IMR-90 (cell line): ENCODE measurements around the gene AGAP1. TPM values are rescaled to one million over a fixed set of nuclear protein-coding genes. Genes with fewer than 3 reads are reported as not detected.

ENCODE experiments used
- ATAC-seq: fragments of 200-7000 bp; cut with Tn5 transposase; 2 replicates; pipeline ENCODE4 v1.9.1; 2020; ENCODE audit warnings: low read depth, mild to moderate bottlenecking, moderate library complexity
- BruUV-seq: library from RNA; stranded (reverse); fragments of 400-500 nt; replicated peaks from 2 replicates; lab custom pipeline; 2021; lab: Mats Ljungman, UMichigan
- CTCF ChIA-PET: fragments of 300-600 bp; formaldehyde crosslinking; extraction: SDS; loops from one replicate; lab custom pipeline; 2021; ENCODE audit warnings: antibody characterized with exemption; lab: Yijun Ruan, JAX
- POLR2A ChIA-PET: fragments of 300-600 bp; sonication (Branson Sonifier 250); formaldehyde crosslinking; loops from one replicate; lab custom pipeline; 2022; ENCODE audit warnings: antibody characterized with exemption; ENCODE audit not compliant: unreplicated experiment; lab: Charles Lee
- DNase-seq: peaks from one replicate; pipeline ENCODE4 v3.0.0; 2013
- H2AFZ ChIP-seq: replicated peaks from 2 replicates; pipeline ENCODE3; 2013; ENCODE audit warnings: low read length, mild to moderate bottlenecking; ENCODE audit not compliant: poor library complexity
- H2AK5ac ChIP-seq: 2 replicates; pipeline ENCODE4 v1.6.1; 2013; ENCODE audit warnings: low read depth, low read length, inconsistent platforms
- H2AK9ac ChIP-seq: replicated peaks from 2 replicates; pipeline ENCODE3; 2013; ENCODE audit warnings: mild to moderate bottlenecking, low read depth, low read length, moderate library complexity; ENCODE audit not compliant: poor library complexity
- H2BK120ac ChIP-seq: 2 replicates; pipeline ENCODE4 v1.6.1; 2013; ENCODE audit warnings: low read depth, low read length, inconsistent platforms
- H2BK15ac ChIP-seq: 3 replicates; pipeline ENCODE4 v1.6.1; 2013; ENCODE audit warnings: low read depth, low read length, inconsistent platforms
- H2BK20ac ChIP-seq: 2 replicates; pipeline ENCODE4 v1.6.1; 2013; ENCODE audit warnings: low read depth, mild to moderate bottlenecking, inconsistent platforms, low read length, moderate library complexity
- H2BK5ac ChIP-seq: 2 replicates; pipeline ENCODE4 v1.6.1; 2013; ENCODE audit warnings: mild to moderate bottlenecking, low read depth, low read length, inconsistent platforms; ENCODE audit not compliant: poor library complexity, severe bottlenecking
- H3K14ac ChIP-seq: replicated peaks from 2 replicates; pipeline ENCODE4 v1.6.1; 2013; ENCODE audit warnings: low read depth, low read length, inconsistent platforms
- H3K18ac ChIP-seq: 2 replicates; pipeline ENCODE4 v1.6.1; 2013; ENCODE audit warnings: low read depth, low read length, control low read depth
- H3K23ac ChIP-seq: 2 replicates; pipeline ENCODE4 v1.6.1; 2013; ENCODE audit warnings: low read depth, low read length, inconsistent platforms
- H3K27ac ChIP-seq: 2 replicates; pipeline ENCODE4 v1.5.1; 2013; ENCODE audit warnings: mild to moderate bottlenecking, control low read depth, low read length; ENCODE audit not compliant: insufficient read depth
- H3K27me3 ChIP-seq: 2 replicates; pipeline ENCODE4 v1.6.1; 2013; ENCODE audit warnings: low read length; ENCODE audit not compliant: control insufficient read depth, insufficient read depth
- H3K36me3 ChIP-seq: 2 replicates; pipeline ENCODE4 v1.6.1; 2013; ENCODE audit warnings: low read length, mixed read lengths; ENCODE audit not compliant: control insufficient read depth, insufficient read depth
- H3K4ac ChIP-seq: 2 replicates; pipeline ENCODE4 v1.6.1; 2013; ENCODE audit warnings: low read depth, low read length, inconsistent platforms
- H3K4me1 ChIP-seq: 2 replicates; pipeline ENCODE4 v1.6.1; 2013; ENCODE audit warnings: low read length, mixed read lengths; ENCODE audit not compliant: control insufficient read depth, insufficient read depth
- H3K4me2 ChIP-seq: 2 replicates; pipeline ENCODE4 v1.6.1; 2013; ENCODE audit warnings: low read depth, mild to moderate bottlenecking, control low read depth, low read length, moderate library complexity
- H3K4me3 ChIP-seq: 2 replicates; pipeline ENCODE4 v1.5.1; 2013; ENCODE audit warnings: low read depth, mild to moderate bottlenecking, control low read depth, low read length, moderate library complexity; ENCODE audit not compliant: insufficient read depth
- H3K56ac ChIP-seq: 2 replicates; pipeline ENCODE4 v1.6.1; 2013; ENCODE audit warnings: low read length, inconsistent platforms; ENCODE audit not compliant: insufficient read depth; ENCODE audit errors: extremely low read depth
- H3K79me1 ChIP-seq, 2 experiments: 2 replicates each; pipeline ENCODE4 v1.6.1; 2013; ENCODE audit warnings: low read length in 2 of 2, inconsistent platforms in 1 of 2, low read depth in 1 of 2
- H3K9ac ChIP-seq: 2 replicates; pipeline ENCODE4 v1.6.1; 2013; ENCODE audit warnings: low read depth, low read length, control low read depth
- H3K9me1 ChIP-seq: 2 replicates; pipeline ENCODE4 v1.6.1; 2013; ENCODE audit warnings: low read length, inconsistent platforms; ENCODE audit not compliant: insufficient read depth
- H3K9me3 ChIP-seq: 2 replicates; pipeline ENCODE4 v1.6.1; 2013; ENCODE audit warnings: low read length; ENCODE audit not compliant: control insufficient read depth, insufficient read depth
- H4K20me1 ChIP-seq: 2 replicates; pipeline ENCODE4 v1.6.1; 2013; ENCODE audit warnings: low read length, inconsistent platforms; ENCODE audit not compliant: insufficient read depth
- H4K5ac ChIP-seq: 2 replicates; pipeline ENCODE4 v1.6.1; 2013; ENCODE audit warnings: mild to moderate bottlenecking, low read depth, low read length, control low read depth
- H4K8ac ChIP-seq, 2 experiments: 2 replicates each; pipeline ENCODE4 v1.6.1; 2013; ENCODE audit warnings: low read depth in 2 of 2, low read length in 2 of 2, control low read depth in 1 of 2, inconsistent platforms in 1 of 2
- H4K91ac ChIP-seq: 2 replicates; pipeline ENCODE4 v1.6.1; 2013; ENCODE audit warnings: low read depth, low read length, inconsistent platforms; ENCODE audit not compliant: insufficient read depth
- MAZ ChIP-seq: IDR thresholded peaks from 2 replicates; pipeline ENCODE4 v1.6.1; 2012; ENCODE audit warnings: low read depth, mild to moderate bottlenecking, low read length, improper control_type of control experiment, moderate library complexity, borderline replicate concordance
- MXI1 ChIP-seq: IDR thresholded peaks from 2 replicates; pipeline ENCODE4 v1.6.1; 2012; ENCODE audit warnings: low read depth, mild to moderate bottlenecking, low read length, moderate library complexity, borderline replicate concordance
- POLR2A ChIP-seq: IDR thresholded peaks from 2 replicates; pipeline ENCODE4 v1.6.1; 2012; ENCODE audit warnings: mild to moderate bottlenecking, low read depth, low read length
- RCOR1 ChIP-seq: IDR thresholded peaks from 2 replicates; pipeline ENCODE4 v1.6.1; 2012; ENCODE audit warnings: mild to moderate bottlenecking, low read length, improper control_type of control experiment; ENCODE audit not compliant: insufficient replicate concordance
- SMC3 ChIP-seq: fragments of 150-350 bp; IDR thresholded peaks from 2 replicates; pipeline ENCODE4 v1.6.1; 2016; ENCODE audit warnings: low read depth, mild to moderate bottlenecking, antibody characterized with exemption, low read length, moderate library complexity
- USF2 ChIP-seq: fragments of 150-350 bp; IDR thresholded peaks from 2 replicates; pipeline ENCODE4 v1.6.1; 2017; ENCODE audit warnings: mild to moderate bottlenecking, antibody characterized with exemption, low read length, low read depth
- WGBS, 2 experiments: methylation state at CpG; one replicate each; pipeline versions ENCODE4 v1.1.5 to v1.1.7; 2013; ENCODE audit warnings: missing lambda C conversion rate in 2 of 2; ENCODE audit not compliant: insufficient read length in 1 of 2; ENCODE audit errors: extremely low coverage in 2 of 2; 5-methylcytosine and 5-hydroxymethylcytosine counted together
- dilution Hi-C: fragments of 300-500 bp; cut with HindIII; formaldehyde crosslinking; loops from one replicate; pipeline ENCODE4 v1.14.3; 2018; ENCODE audit warnings: low sequenced_read_pairs; ENCODE audit not compliant: unreplicated experiment
- in situ Hi-C: fragments of 300-500 bp; cut with MboI; formaldehyde crosslinking; loops from 3 replicates; pipeline ENCODE4 v1.14.3; 2019; ENCODE audit warnings: low sequenced_read_pairs, inconsistent platforms, mixed read lengths
- intact Hi-C: fragments of 100-400 bp; cut with micrococcal nuclease; formaldehyde crosslinking; loops from 2 replicates; pipeline ENCODE4 v1.10.0; 2022
- polyA plus RNA-seq, 3 experiments: library from polyadenylated mRNA; depleted of rRNA; stranded (reverse); fragments of >200 nt; gene quantifications; 2 replicates each; pipeline ENCODE4 v1.2.3, GENCODE V29; 2012; ENCODE audit warnings: low replicate concordance in 1 of 3
- total RNA-seq: library from RNA; depleted of rRNA; stranded (reverse); fragments of >200 nt; gene quantifications from 2 replicates; pipeline ENCODE4 v1.2.3, GENCODE V29; 2012
- TF ChIP-seq, protein P1 (sequence below): fragments of 150-350 bp; IDR thresholded peaks from 2 replicates; pipeline ENCODE4 v1.6.1; 2016; ENCODE audit warnings: low read depth, mild to moderate bottlenecking, low read length, moderate library complexity, borderline replicate concordance

The AGAP1 gene
- total and polyA plus RNA-seq, 2 of the 4 experiments (the other 2 are of a cell fraction), result 15.1 to 16.4 TPM

GRCh38 chr2:236106761-236107160 lies 612.9 kb downstream of the AGAP1 start:
- Histone ChIP-seq H3K27ac (no peak overlapping the region), H3K4me2 (no peak overlapping the region), H3K36me3 (no peaks in the 10 kb centered on the region), H3K9me1 (no peaks in the 10 kb centered on the region; the same call in 1 of the 2 replicates), H3K56ac (no peak overlapping the region), H2AK5ac (no peak overlapping the region), H3K4ac (no peak overlapping the region), H4K8ac (no peak overlapping the region), H4K5ac (no peak overlapping the region), H3K79me1 (no peaks in the 10 kb centered on the region), H4K20me1 (no peaks in the 10 kb centered on the region), H3K9me3 (no peaks in the 10 kb centered on the region), H3K4me3 (no peak overlapping the region), H3K27me3 (no peaks in the 10 kb centered on the region), H3K18ac (no peak overlapping the region), H3K4me1 (no peaks in the 10 kb centered on the region), H3K14ac (no peak overlapping the region), H2BK20ac (no peak overlapping the region), H3K23ac (no peak overlapping the region), H2BK5ac (no peak overlapping the region), H3K9ac (no peak overlapping the region), H2BK120ac (no peak overlapping the region), H2BK15ac (no peak overlapping the region), H2AFZ (no peak overlapping the region), H4K91ac (no peak overlapping the region), H2AK9ac (no peak overlapping the region)
- in situ Hi-C loops, result no loop called here
- dilution Hi-C loops, result no loop called here
- TF ChIP-seq USF2 (no peak), SMC3 (no peak), MAZ (no peak), RCOR1 (no peak), POLR2A (no peak), MXI1 (no peak)
- TF ChIP-seq, protein P1, sequence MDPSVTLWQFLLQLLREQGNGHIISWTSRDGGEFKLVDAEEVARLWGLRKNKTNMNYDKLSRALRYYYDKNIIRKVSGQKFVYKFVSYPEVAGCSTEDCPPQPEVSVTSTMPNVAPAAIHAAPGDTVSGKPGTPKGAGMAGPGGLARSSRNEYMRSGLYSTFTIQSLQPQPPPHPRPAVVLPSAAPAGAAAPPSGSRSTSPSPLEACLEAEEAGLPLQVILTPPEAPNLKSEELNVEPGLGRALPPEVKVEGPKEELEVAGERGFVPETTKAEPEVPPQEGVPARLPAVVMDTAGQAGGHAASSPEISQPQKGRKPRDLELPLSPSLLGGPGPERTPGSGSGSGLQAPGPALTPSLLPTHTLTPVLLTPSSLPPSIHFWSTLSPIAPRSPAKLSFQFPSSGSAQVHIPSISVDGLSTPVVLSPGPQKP, result no peak
- no TSS peak for BruUV-seq
- WGBS, 2 experiments, result 43% methylated on average over 2 of the region's 10 CpGs; no CpG with 5 or more reads in 1 of the 2 experiments
- no peak for DNase-seq
- no peak for ATAC-seq
- POLR2A ChIA-PET, result no interaction called here
- CTCF ChIA-PET, result no interaction called here
- intact Hi-C loops, result no loop called here
